Measurements from ENCODE around the gene HDDC3.

- TF ChIP-seq, protein P1, sequence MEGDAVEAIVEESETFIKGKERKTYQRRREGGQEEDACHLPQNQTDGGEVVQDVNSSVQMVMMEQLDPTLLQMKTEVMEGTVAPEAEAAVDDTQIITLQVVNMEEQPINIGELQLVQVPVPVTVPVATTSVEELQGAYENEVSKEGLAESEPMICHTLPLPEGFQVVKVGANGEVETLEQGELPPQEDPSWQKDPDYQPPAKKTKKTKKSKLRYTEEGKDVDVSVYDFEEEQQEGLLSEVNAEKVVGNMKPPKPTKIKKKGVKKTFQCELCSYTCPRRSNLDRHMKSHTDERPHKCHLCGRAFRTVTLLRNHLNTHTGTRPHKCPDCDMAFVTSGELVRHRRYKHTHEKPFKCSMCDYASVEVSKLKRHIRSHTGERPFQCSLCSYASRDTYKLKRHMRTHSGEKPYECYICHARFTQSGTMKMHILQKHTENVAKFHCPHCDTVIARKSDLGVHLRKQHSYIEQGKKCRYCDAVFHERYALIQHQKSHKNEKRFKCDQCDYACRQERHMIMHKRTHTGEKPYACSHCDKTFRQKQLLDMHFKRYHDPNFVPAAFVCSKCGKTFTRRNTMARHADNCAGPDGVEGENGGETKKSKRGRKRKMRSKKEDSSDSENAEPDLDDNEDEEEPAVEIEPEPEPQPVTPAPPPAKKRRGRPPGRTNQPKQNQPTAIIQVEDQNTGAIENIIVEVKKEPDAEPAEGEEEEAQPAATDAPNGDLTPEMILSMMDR (conservative IDR thresholded peaks at IDR 0.05; ENCODE audit: low read length) = peak; percentile 75
- TF ChIP-seq EZH2phosphoT487 (IDR thresholded peaks at IDR 0.05; ENCODE audit: borderline replicate concordance) = no peak
Observed at GRCh38 chr15:90902040-90902839, 30.1 kb downstream of the HDDC3 start.
